NB4 (cell line): ENCODE data around the gene TSSC4.

Experiments used
- MYC ChIP-seq: IDR thresholded peaks from 2 replicates; pipeline ENCODE4 v1.6.1; 2011; ENCODE audit warnings: low read depth, low read length
- POLR2A ChIP-seq: IDR thresholded peaks from 2 replicates; pipeline ENCODE4 v1.6.1; 2011; ENCODE audit warnings: mild to moderate bottlenecking; ENCODE audit not compliant: insufficient read length; ENCODE audit errors: extremely low read depth
- TF ChIP-seq, protein P1 (sequence below): IDR thresholded peaks from one replicate; pipeline ENCODE4 v1.5.1; 2012; ENCODE audit warnings: low read depth, low read length
- TF ChIP-seq, protein P2 (sequence below): IDR thresholded peaks from 2 replicates; pipeline ENCODE4 v1.6.1; 2011; ENCODE audit warnings: low read depth, low read length

DNA sequence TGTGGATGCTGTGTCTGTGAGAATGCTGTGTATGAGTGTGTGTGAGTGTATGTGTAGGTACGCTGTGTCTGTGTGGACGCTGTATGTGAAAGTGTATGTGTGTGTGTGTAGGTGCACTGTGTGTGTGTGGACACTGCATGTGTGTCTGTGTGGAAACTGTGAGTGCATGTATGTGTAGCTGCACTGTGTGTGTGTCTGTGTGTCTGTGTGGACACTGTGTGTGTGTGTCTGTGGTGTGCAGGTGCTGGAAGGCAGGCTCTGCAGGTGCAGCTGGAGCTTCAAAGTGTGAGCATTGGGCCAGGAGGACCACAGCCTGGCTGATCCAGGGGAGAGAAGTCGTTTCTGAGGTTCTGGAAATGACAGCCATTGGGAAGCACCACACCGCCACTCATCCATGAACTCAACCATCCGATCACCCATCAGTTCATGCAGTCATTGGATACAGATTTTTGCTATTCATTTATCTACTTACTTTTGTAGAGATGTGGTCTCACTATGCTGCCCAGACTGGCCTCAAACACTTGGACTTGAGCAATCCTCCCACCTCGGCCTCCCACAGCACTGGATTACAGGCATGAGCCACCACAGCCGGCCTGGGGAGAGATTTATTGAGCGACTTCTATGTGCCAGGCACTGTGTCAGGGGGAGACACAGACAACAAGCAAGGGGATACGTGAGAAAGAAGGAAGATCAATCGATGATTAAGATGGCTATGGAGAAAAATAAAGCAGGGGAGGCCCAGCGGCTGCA lies 34.1 kb downstream of the TSSC4 start:
- TF ChIP-seq, protein P1, sequence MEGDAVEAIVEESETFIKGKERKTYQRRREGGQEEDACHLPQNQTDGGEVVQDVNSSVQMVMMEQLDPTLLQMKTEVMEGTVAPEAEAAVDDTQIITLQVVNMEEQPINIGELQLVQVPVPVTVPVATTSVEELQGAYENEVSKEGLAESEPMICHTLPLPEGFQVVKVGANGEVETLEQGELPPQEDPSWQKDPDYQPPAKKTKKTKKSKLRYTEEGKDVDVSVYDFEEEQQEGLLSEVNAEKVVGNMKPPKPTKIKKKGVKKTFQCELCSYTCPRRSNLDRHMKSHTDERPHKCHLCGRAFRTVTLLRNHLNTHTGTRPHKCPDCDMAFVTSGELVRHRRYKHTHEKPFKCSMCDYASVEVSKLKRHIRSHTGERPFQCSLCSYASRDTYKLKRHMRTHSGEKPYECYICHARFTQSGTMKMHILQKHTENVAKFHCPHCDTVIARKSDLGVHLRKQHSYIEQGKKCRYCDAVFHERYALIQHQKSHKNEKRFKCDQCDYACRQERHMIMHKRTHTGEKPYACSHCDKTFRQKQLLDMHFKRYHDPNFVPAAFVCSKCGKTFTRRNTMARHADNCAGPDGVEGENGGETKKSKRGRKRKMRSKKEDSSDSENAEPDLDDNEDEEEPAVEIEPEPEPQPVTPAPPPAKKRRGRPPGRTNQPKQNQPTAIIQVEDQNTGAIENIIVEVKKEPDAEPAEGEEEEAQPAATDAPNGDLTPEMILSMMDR = no peak
- TF ChIP-seq POLR2A (no peak), MYC (no peak)
- TF ChIP-seq, protein P2, sequence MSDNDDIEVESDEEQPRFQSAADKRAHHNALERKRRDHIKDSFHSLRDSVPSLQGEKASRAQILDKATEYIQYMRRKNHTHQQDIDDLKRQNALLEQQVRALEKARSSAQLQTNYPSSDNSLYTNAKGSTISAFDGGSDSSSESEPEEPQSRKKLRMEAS = no peak
